SH-SY5Y (cell line): ENCODE measurements around the gene LMO2.

Experiments used
- GATA2 ChIP-seq: IDR thresholded peaks from 2 replicates; pipeline ENCODE4 v1.6.1; 2011; ENCODE audit warnings: mild to moderate bottlenecking, low read depth, low read length
- GATA3 ChIP-seq: IDR thresholded peaks from 2 replicates; pipeline ENCODE4 v1.6.1; 2011; ENCODE audit warnings: low read depth, mild to moderate bottlenecking, low read length, moderate library complexity

The LMO2 gene

DNA sequence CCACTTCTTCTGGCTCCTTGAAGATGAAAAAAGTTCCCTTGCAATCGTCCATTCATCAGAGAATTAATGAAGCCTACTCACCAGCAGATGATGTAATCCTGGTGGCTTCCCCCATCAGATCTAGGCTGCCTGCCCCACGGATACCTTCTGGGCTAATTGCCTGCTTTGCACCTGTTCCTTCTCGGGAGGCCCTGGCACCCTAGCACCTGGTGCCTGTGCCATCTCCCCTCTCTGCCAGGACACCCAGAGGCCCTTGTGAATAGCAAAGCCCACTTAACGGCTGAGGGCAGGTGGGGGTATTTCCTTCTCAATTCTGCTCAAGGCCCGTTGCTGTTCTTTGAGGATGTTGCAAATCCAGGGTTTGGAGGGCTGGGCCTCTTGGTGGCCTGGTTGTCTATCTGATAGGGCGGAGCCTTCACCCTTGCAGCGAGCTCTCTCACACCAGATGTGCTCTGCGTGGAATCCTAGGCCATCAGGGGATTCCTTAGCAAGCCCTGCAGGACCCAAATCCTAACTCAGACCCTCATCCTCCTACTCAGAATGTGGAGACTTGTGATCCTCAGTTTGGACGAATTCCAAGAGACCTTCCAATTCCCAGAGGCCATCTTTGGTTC is at the start of gene LMO2:
Gene LMO2, minus strand, starts transcription at position 363 of the 614 bp plus-strand sequence. CDS start 22,360 bp downstream, outside the sequence.
- TF ChIP-seq GATA2: no peak
- no peak for TF ChIP-seq GATA3

DNA sequence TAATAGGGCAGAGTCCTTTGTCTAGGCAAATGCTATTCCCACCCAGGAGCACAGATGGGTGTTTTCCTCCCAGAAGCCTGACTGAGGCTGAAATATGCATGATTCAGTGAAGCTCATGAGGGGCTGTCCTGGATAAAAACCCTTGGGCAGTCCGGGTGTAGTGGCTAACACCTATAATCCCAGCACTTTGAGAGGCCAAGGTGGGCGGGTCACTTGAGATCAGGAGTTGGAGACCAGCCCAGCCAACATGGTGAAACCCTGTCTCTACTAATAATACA is 48.6 kb upstream of the LMO2 start:
- no peak for TF ChIP-seq GATA3
- TF ChIP-seq GATA2: no peak

DNA sequence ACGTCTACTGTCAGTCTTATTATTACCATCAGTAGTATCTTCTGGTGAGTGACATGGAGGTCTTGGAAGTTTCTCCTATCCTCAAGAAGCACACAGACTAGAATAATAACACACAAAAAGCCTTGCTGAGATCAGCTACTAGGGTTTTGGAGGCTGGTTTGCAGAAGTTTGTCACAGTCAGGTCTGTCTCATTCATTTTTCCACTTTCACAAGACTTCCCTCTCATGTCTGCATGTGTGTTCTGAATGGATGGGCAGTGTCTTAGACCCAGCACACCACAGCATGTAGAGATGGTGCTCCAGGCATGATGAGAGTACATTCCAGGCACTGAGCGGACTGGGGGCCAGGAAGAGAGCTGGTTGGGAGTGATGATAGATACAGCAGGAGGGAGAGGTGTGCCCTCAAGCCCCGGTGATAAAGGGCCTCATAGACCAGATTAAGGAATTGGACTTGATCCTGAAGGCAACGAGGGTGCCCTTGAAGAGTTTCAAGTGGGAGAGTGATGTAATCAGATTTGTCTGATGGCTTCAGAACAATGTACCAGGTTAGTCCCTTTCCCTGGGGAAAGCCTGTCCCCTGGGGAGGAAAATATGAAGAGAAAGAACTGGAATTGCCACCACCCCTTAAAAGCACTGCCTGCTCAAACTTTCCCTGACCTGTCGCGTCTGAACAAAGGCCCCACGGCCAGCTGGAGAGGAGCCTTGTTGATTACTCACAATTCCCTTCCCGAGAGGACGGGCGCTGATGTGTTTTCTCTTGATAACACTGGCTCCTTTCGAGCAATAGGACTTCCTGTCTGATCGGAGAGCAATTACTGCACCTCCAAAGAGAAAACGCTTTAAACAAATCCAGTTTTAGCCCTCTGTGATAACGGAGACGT is 45.1 kb upstream of the LMO2 start:
- TF ChIP-seq GATA2: no peak

DNA sequence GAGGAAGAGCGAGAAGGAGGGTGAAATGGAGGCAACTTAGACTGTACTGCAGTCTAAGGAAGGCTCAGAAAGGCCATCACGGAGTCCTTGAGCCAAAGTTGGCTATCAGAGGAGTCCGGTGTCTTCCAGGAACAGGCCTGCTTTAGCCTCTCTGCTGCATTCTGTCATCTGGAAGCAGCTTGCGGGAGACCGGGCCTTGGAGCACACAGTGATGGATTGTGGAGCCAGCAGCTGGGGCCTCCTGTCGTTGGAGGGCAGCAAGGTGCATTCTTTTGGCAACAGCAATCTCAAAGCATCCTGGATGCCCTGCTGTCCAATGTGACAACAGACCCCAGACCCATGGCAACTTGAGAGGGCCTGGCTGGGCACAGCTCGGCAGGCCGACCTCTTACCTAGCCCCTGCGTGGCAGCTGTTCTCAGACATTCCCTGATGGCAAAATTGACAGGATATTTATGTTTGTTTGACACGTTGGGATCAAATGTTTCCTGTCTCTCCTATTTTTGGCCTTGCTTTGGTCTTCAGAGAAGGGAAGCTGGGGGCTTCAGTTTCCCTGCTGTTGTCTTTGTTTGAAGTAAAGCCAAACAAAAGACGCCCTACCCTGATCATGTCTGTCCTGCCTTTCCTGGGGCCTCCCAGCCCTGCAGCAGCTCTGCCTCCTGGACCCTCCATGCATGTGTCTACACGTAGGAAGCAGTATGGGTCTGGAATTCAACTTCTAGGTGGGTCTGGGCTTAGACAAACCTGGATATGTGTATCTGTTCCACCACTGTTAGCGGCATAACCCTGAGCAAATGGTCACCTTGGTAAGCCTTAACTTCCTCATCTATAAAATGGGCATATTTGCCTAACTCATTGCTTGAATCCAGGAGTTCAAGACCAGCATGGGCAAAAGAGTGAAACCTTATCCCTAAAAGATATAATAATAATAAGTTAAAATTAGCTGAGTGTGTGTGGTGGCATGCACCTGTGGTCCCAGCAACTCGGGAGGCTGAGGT is 43.9 kb upstream of the LMO2 start:
- TF ChIP-seq GATA3: no peak
- no peak for TF ChIP-seq GATA2

DNA sequence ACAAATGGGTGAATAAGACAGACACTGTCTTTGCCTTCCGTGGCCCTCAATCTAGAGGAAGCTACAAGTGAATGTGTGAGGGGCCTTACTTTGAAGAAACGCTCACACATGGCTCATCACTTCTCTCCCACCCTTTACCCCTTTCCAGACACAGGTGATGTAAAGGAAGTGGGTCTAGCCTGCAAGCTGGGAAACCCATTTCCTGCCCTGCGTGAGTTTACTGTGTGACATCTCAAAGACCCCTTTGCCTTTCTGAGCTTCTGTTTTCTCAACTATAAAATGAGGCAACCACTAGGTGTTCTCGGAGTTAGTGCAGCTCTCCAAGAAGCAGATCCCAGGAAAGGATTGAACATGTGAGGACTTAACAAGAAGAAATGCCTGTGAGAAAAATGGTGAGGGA is 43.1 kb upstream of the LMO2 start:
- TF ChIP-seq GATA3: no peak
- no peak for TF ChIP-seq GATA2

DNA sequence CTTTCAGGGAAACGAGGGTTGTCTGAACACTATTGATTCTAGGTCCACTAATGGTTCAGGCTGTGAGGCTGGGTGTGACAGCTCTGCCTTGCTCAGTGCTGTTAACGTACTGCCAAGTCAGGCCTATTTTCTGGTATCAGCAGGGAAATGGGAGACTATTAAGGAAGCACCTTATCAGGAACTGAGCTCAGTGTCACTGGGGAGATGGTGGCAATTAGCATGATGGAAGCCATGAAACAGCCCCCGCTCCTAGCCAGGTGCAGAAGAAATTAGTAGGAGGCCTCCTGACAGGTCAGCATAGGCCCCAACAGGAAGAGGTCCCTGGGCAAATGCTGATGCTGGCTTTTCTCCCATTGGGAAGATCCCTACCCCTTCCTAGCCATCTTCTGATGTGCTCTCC is 42.6 kb upstream of the LMO2 start:
- no peak for TF ChIP-seq GATA2
- TF ChIP-seq GATA3: no peak

DNA sequence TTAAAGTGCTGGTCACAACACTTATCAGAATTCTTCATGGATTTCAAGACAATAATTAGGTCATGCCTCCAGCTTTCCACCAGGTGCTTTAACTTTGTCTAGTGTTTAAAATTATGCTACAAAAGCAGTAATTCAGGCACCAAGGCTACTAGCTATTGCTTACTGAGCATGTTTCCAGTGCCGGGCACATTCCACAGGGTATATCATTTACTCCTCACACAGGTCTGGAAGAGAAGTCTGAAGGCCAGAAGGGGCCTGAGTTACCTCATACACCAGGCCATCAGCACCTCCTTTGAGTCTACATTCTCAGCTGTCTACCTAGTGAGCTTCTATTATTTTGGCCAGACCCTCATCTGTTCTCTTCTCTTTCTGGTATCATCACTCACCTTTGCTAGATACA is 41.7 kb upstream of the LMO2 start:
- TF ChIP-seq GATA3: no peak
- no peak for TF ChIP-seq GATA2

DNA sequence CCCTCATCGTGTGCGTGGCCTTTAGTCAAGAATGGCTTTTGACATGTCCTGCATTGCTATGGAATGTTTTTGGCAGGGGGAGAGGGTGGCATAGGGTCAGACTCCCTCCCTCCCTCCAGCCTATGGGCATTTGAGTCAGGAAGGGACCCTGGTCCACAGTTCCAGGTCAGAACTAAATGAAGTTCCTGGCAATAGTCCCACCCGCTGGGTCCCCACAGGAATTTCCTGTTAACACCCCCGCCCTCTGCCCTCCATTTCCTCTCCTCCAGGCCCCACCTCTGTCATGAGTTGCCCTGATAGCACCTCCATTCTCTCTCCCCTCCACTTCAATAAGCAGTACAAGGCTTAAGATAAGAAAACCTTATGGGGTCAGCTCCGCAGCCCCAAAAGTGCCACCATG is 40.8 kb upstream of the LMO2 start:
- TF ChIP-seq GATA2 (no peak), GATA3 (no peak)

DNA sequence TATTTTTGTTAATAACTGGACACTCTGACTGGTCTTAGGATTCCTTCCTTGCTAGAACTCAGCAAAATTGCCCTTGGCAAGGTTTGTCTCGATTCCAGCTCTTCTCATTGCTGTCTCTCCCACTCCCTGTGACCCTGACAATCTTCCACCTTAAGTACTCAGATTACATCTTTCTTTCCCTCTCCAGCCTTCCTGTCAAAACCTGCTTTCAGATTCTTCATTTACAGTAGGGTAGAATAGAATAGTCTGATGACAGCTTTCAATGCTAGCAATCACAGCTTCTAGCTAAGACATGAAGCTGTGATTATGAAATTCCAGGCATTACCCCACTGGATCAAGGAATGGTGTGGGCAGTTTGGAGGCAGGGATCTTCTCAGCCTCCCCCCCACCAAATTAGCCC is 39.2 kb upstream of the LMO2 start:
- TF ChIP-seq GATA2 (no peak), GATA3 (no peak)

DNA sequence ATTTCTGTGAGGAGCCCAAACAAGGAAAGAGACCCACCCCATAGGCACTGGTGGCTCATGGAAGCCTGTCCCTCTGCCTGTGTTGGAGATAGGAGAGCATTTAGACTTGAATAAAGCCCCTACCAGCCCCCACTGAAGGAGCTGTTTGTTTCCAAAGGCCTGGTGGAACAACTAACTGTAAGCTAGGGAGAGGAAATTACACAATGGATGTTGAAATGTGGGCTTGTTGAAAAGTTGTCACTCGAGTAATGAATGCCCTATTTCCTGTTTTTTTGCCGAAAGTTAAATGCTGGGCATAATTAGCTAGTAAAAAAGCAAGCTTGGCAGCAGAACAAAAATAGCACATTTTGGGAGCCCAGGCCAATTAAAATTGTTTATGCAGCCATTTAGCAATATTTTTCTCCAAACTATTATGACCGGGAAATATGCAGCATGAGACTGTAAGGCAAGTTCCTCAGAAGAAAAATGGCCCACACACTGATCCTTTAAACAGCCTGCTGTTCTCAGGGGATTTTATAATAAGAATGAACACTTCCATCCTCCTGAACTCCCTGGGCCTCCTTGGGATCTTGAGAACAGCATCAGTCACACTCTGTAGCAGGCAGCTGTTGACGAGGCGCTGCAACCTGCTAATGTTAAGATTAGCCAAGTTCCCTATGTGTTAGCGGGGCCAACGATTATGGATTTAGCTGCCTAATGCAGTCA is 38.6 kb upstream of the LMO2 start:
- TF ChIP-seq GATA2 (no peak), GATA3 (no peak)

DNA sequence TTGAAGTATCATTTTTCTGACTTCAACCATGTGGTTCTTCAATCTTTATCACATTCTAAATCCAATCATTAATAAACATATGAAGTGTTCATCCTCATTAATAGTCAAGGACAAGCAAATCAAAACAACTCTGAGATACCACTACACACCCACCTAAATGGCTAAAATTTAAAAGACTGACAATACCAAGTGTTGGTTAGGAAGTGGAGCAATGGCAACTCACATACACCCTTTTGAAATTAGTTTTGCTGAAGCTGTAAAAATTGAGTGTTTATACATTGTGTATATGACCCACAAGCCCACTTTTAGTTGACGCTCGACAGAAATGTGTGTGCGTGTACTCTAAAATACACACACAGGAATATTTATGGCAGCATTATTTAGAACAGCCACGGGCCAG is 36.7 kb upstream of the LMO2 start:
- no peak for TF ChIP-seq GATA3

DNA sequence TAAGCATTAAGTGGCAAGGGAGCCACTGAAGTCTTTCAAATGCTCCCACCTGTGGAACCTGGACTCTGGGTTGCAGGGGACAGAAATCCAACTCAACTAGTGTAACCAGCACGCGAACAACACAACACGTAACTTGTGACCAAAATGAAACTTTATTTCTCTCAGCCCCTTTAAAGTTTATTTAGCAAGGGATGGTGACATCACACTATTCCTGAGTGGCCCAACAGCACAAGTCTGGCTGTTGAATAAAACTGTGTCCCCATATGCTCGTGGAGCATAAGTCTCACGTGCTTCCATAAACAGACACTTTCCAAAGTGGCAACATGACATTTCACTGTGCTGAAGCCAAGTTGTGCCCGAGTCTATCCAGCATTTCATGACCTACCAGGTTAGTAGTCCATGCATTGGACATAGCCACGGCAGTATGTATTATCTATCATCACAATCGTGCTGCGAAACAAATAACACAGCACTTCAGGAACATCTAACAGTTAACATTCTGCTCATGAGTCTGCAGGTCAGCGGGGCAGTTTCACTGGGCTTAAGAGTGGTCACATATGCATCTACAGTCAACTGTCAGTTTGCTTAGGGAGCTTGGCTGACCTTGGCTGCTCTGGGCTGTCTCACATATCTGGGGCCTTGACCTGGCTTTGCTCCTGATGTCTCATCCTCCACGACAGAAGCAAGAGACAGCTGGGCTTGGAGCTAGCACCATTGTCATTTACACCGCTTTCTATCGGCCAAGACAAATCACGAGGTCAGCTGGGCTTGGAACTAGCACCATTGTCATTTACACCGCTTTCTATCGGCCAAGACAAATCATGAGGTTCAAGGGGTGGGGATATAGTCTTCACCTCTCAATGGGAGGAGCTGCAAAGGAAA is 35.0 kb upstream of the LMO2 start:
- TF ChIP-seq GATA2 (no peak), GATA3 (no peak)

DNA sequence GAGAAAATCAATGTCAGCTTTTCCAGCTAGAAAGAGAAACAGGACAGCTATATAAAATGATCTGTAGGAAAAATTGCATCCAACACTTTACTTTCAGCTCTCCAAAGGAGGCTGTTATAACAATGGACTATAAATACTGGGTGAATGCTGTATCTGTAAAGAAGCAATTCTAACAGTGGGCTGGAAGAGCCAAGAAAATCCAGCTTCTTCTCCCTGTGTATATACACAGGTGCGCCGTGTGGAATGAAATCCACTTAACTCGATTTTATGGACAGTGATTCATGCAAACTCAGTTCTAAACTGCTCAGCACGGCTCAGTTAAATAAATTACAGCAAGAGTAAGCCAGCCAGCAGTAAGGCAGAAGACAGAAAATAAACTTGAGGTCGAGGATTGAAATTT is 32.5 kb upstream of the LMO2 start:
- TF ChIP-seq GATA3: no peak
- TF ChIP-seq GATA2: no peak
